ENCODE measurements around the gene RSPH6A.

RSPH6A gene

GRCh38 chr19:45852983-45853382 is 37.9 kb upstream of the RSPH6A start:
- TF ChIP-seq ZFP3 (CRISPR knock-in tag; IDR thresholded peaks at IDR 0.05) (no peak), SNAI2 (CRISPR knock-in tag; IDR thresholded peaks at IDR 0.05) (no peak), ARNTL (CRISPR knock-in tag; IDR thresholded peaks at IDR 0.05; ENCODE audit: borderline replicate concordance, low read depth) (no peak), ZNF8 (CRISPR knock-in tag; IDR thresholded peaks at IDR 0.05) (no peak), ZNF565 (CRISPR knock-in tag; conservative IDR thresholded peaks at IDR 0.05; ENCODE audit: low read depth) (no peak), ESRRG (CRISPR knock-in tag; IDR thresholded peaks at IDR 0.05) (no peak), CSRNP3 (CRISPR knock-in tag; IDR thresholded peaks at IDR 0.05) (no peak), TSHZ2 (CRISPR knock-in tag; IDR thresholded peaks at IDR 0.05) (no peak), ZFP30 (CRISPR knock-in tag; IDR thresholded peaks at IDR 0.05) (no peak), ZC3H10 (CRISPR knock-in tag; IDR thresholded peaks at IDR 0.05) (no peak), OSR1 (CRISPR knock-in tag; IDR thresholded peaks at IDR 0.05) (no peak), PATZ1 (CRISPR knock-in tag; IDR thresholded peaks at IDR 0.05; ENCODE audit: borderline replicate concordance) (no peak), POU6F1 (CRISPR knock-in tag; IDR thresholded peaks at IDR 0.05; ENCODE audit: borderline replicate concordance, low read depth) (no peak)
- no peak for ATAC-seq

- TF ChIP-seq OSR1 (CRISPR knock-in tag; IDR thresholded peaks at IDR 0.05), result no peak
- TF ChIP-seq ZNF565 (CRISPR knock-in tag; conservative IDR thresholded peaks at IDR 0.05; ENCODE audit: low read depth), result no peak
- no peak for TF ChIP-seq PATZ1 (CRISPR knock-in tag; IDR thresholded peaks at IDR 0.05; ENCODE audit: borderline replicate concordance)
- no peak for TF ChIP-seq ISL1 (CRISPR knock-in tag; IDR thresholded peaks at IDR 0.05)
- TF ChIP-seq ZFP30 (CRISPR knock-in tag; IDR thresholded peaks at IDR 0.05), result no peak
- TF ChIP-seq PPARA (CRISPR knock-in tag; IDR thresholded peaks at IDR 0.05; ENCODE audit: borderline replicate concordance), result no peak
- TF ChIP-seq ARNTL (CRISPR knock-in tag; IDR thresholded peaks at IDR 0.05; ENCODE audit: borderline replicate concordance, low read depth), result no peak
- no peak for TF ChIP-seq TOX (CRISPR knock-in tag; IDR thresholded peaks at IDR 0.05; ENCODE audit: borderline replicate concordance)
- TF ChIP-seq ZNF70 (CRISPR knock-in tag; IDR thresholded peaks at IDR 0.05), result no peak
- TF ChIP-seq CREB5 (CRISPR knock-in tag; IDR thresholded peaks at IDR 0.05; ENCODE audit: low read depth), result no peak
- no peak for TF ChIP-seq ESRRG (CRISPR knock-in tag; IDR thresholded peaks at IDR 0.05)
- no peak for TF ChIP-seq CSRNP3 (CRISPR knock-in tag; IDR thresholded peaks at IDR 0.05)
- no peak for TF ChIP-seq BACH2 (CRISPR knock-in tag; IDR thresholded peaks at IDR 0.05; ENCODE audit: borderline replicate concordance)
- ATAC-seq, result no peak
Observed at GRCh38 chr19:45852145-45852750, 37.1 kb upstream of the RSPH6A start.
